WI38 (cell line): ENCODE measurements around the gene RUNX1.

Experiments
- H3K4me3 ChIP-seq: 2 replicates; pipeline ENCODE4 v1.5.1; 2011; ENCODE audit warnings: low read depth, mild to moderate bottlenecking, control low read depth, low read length
- TF ChIP-seq, protein P1 (sequence below): IDR thresholded peaks from 2 replicates; pipeline ENCODE4 v1.5.1; 2012; ENCODE audit warnings: low read depth, mild to moderate bottlenecking, control low read depth, low read length

Gene RUNX1

DNA sequence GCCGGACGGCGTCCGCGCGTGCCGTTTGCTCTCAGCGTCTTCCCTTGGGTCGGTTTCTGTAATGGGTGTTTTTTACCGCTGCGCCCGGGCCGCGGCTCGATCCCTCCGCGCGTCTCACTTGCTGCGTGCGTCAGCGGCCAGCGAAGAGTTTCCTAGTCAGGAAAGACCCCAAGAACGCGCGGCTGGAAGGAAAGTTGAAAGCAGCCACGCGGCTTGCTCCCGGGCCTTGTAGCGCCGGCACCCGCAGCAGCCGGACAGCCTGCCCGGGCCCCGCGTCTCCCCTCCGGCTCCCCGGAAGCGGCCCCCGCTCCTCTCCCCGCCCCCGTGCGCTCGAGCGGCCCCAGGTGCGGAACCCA lies 159.8 kb downstream of the RUNX1 start:
- TF ChIP-seq, protein P1, sequence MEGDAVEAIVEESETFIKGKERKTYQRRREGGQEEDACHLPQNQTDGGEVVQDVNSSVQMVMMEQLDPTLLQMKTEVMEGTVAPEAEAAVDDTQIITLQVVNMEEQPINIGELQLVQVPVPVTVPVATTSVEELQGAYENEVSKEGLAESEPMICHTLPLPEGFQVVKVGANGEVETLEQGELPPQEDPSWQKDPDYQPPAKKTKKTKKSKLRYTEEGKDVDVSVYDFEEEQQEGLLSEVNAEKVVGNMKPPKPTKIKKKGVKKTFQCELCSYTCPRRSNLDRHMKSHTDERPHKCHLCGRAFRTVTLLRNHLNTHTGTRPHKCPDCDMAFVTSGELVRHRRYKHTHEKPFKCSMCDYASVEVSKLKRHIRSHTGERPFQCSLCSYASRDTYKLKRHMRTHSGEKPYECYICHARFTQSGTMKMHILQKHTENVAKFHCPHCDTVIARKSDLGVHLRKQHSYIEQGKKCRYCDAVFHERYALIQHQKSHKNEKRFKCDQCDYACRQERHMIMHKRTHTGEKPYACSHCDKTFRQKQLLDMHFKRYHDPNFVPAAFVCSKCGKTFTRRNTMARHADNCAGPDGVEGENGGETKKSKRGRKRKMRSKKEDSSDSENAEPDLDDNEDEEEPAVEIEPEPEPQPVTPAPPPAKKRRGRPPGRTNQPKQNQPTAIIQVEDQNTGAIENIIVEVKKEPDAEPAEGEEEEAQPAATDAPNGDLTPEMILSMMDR: no peak
- peak overlapping the region; percentile 67 for H3K4me3 ChIP-seq

DNA sequence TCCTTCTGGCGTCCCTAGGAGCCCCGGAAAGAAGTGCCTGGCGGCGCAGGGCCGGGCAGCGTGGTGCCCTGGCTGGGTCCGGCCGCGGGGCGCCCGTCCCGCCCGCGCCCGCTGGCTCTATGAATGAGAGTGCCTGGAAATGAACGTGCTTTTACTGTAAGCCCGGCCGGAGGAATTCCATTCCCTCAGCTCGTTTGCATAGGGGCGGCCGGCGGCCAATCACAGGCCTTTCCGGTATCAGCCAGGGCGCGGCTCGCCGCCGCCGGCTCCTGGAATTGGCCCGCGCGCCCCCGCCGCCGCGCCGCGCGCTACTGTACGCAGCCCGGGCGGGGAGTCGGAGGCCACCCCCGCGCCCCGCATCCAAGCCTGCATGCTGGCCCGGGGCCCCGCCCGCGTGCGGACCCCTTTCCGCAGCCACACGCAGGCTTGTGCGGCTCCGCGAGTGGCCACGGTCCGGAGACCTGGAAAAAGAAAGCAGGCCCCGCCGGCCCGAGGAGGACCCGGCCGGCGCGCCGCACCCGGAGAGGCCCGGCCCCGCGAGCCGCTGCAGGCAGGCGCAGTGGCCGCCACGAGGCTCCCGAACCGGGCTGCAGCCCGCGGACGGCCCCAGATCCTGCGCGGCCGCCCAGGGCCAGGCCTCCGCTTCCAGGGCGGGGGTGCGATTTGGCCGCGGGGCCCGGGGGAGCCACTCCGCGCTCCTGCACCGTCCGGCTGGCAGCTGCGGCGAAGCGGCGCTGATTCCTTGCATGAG lies 160.4 kb downstream of the RUNX1 start:
- TF ChIP-seq, protein P1: no peak
- peak overlapping the region; percentile 67 for H3K4me3 ChIP-seq

DNA sequence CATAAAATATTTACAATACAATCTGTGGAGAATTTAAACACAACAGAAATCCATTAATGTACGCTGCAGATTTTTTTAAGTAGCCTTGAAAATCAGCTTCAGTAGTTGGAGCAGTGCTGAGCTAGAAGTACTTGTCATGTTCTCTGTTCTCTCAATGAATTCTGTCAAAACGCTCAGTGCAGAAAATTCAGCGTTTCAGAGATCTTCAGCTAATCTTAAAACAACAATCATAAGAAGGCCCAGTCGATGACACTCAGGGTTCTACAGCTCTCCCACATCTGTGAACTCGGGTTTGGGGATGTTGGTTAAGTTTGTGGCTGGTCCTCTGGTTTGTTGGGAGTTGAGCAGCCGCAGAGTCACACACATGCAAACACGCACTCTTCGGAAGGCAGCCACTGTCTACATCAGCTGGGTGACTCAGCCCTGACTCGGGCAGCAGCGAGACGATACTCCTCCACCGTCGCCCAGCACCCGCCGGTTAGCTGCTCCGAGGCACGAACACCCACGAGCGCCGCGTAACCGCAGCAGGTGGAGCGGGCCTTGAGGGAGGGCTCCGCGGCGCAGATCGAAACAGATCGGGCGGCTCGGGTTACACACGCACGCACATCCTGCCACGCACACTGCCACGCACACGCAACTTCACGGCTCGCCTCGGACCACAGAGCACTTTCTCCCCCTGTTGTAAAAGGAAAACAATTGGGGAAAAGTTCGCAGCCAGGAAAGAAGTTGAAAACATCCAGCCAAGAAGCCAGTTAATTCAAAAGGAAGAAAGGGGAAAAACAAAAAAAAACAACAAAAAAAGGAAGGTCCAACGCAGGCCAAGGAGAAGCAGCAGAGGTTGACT lies 161.2 kb downstream of the RUNX1 start:
- peak overlapping the region; percentile 67 for H3K4me3 ChIP-seq
- TF ChIP-seq, protein P1: no peak

DNA sequence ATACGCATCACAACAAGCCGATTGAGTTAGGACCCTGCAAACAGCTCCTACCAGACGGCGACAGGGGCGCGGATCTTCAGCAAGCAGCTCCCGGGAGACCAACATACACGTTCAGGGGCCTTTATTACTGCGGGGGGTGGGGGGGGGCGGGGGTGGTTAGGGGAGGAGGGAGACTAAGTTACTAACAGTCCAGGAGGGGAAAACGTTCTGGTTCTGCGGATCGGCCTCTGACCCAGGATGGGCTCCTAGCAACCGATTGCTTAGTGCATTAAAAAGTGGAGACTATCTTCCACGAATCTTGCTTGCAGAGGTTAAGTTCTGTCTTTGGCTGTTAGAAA lies 162.0 kb downstream of the RUNX1 start:
- H3K4me3 ChIP-seq: peak overlapping the region; percentile 67
- TF ChIP-seq, protein P1: no peak

DNA sequence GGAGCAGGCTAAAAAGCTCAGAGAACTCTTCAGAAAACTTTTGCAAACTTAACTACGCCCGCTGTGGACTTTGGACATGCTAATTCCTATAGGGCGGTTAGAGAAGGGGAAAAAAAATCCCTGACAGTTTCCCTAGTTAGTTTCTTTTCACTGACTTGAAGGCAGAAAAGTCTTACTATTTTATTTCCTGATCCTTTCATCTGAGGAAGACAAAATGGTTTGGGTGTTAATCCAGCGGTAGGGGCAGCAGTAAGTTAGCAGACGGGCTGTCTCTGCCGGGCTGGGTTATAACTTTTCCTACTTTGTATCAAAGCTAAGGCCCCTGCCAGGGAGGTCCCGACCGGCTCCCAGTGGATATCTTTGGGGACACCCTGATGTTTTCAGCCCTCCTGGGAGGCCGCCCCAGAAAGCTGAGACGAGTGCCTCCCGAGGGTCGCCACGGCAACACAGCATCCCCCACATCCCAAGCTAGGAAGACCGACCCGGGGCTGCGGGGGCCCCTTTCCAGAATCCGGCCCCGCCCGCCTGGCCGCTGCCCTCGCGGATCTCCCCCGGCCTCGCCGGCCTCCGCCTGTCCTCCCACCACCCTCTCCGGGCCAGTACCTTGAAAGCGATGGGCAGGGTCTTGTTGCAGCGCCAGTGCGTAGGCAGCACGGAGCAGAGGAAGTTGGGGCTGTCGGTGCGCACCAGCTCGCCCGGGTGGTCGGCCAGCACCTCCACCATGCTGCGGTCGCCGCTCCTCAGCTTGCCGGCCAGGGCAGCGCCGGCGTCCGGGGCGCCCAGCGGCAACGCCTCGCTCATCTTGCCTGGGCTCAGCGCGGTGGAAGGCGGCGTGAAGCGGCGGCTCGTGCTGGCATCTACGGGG lies 162.6 kb downstream of the RUNX1 start:
- peak overlapping the region; percentile 67 for H3K4me3 ChIP-seq
- TF ChIP-seq, protein P1: no peak

DNA sequence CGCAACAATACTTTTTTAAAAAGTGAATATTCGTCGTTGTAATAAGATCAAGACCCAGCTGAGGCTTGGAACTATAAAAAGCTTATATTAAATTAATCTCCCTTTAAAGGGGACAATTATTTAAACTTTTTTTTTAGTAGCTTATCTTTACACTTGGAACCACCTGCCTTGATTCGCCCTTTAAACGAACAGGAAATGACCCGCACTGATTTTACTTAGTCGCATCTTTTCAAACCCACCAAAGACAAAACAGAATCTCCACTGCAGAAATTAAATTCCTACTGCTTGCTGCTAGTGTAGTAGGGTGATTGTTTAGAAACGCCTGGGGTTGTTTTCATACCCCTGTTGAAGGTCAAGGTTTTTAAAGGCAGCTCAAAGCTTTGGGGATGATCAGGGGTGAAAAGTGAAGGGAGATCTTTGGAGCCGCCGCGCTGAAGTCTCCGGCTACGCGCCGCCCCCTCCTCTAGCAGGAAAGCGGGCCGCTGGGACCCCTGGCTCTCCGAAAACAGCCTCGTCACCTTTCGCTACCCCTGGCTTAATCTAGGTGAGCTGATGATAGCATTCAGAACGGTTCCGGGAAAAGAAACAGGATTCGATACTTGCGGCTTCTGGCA lies 163.4 kb downstream of the RUNX1 start:
- TF ChIP-seq, protein P1: no peak
- peak overlapping the region; percentile 67 for H3K4me3 ChIP-seq
